ENCODE measurements around the gene TSSK3. TPM values are rescaled to one million over a fixed set of nuclear protein-coding genes. Genes with fewer than 3 reads are reported as not detected.

Gene TSSK3
- total RNA-seq, 4 donors from 2014 or later = 0.42 to 1.5 (median 0.84) TPM; not detected in 1

GRCh38 chr1:32334274-32334861 is 28.0 kb upstream of the TSSK3 start:
- intact Hi-C loops (cut with DNase I; ENCODE audit: low total_unique reads) = no loop called here
- WGBS, 2 donors = 67 to 84% methylated on average over 9 of the region's 9 CpGs
- DNase-seq (ENCODE audit: low spot score in 2 of 2) = no peak
- no peak for TF ChIP-seq CTCF (IDR thresholded peaks at IDR 0.05)
- TF ChIP-seq POLR2A (IDR thresholded peaks at IDR 0.05) = no peak
- no peak overlapping the region for H3K4me3 ChIP-seq (ENCODE audit: low read depth, poor library complexity, severe bottlenecking)

GRCh38 chr1:32334864-32335534 is 27.3 kb upstream of the TSSK3 start:
- TF ChIP-seq POLR2A (IDR thresholded peaks at IDR 0.05) = no peak
- TF ChIP-seq CTCF (IDR thresholded peaks at IDR 0.05) = no peak
- 5% methylated on average over 45 to 46 of the region's 46 CpGs for WGBS, 2 donors
- H3K4me3 ChIP-seq (ENCODE audit: low read depth, poor library complexity, severe bottlenecking) = peak overlapping the region; percentile 59
- DNase-seq (ENCODE audit: low spot score in 2 of 2) = no peak
- intact Hi-C loops (cut with DNase I; ENCODE audit: low total_unique reads) = no loop called here

- TF ChIP-seq CTCF (IDR thresholded peaks at IDR 0.05) (no peak), POLR2A (IDR thresholded peaks at IDR 0.05) (no peak)
- intact Hi-C loops (cut with DNase I; ENCODE audit: low total_unique reads) = no loop called here
- 0 to 2% methylated on average over 8 to 23 of the region's 34 CpGs for WGBS, 2 donors
- peak overlapping the region; percentile 59 for H3K4me3 ChIP-seq (ENCODE audit: low read depth, poor library complexity, severe bottlenecking)
- DNase-seq (ENCODE audit: low spot score in 2 of 2) = no peak
Measured at GRCh38 chr1:32335535-32335789, 26.9 kb upstream of the TSSK3 start.

- 4 to 7% methylated on average over 14 to 30 of the region's 95 CpGs for WGBS, 2 donors
- DNase-seq (ENCODE audit: low spot score in 2 of 2) = peak; percentile 54 to 95
- peak within 1 kb of the TSS; percentile 59 for H3K4me3 ChIP-seq (ENCODE audit: low read depth, poor library complexity, severe bottlenecking)
- intact Hi-C loops (cut with DNase I; ENCODE audit: low total_unique reads) = no loop called here
- TF ChIP-seq CTCF (IDR thresholded peaks at IDR 0.05) (no peak), POLR2A (IDR thresholded peaks at IDR 0.05) (peak in 1 of 2 donors; percentile 21)
Measured at GRCh38 chr1:32335790-32336590, 26.3 kb upstream of the TSSK3 start, which contains the start of gene MARCKSL1. Gene MARCKSL1 (minus strand): TSS chr1:32336233. CDS start chr1:32336033, 200 bp downstream.

DNA sequence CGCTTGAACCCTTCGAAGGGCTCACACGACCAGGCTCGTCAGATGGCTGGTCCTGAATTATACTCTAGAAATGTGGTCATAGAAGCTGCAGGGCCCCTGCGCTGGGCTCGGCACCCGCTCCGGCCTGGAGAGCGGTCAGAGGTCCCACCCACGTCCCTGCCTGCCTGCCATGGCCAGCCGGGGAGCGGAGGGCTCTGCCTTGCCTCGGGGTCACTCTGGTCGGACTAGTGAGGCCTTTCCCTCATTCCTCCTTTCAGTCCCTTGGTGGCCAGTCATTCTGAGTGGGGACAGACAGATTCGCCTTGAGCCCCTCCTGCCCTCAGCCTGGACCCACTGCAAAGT is 25.8 kb upstream of the TSSK3 start:
- DNase-seq (ENCODE audit: low spot score in 2 of 2) = no peak
- intact Hi-C loops (cut with DNase I; ENCODE audit: low total_unique reads) = no loop called here
- 26 to 37% methylated on average over 13 to 15 of the region's 15 CpGs for WGBS, 2 donors
- TF ChIP-seq POLR2A (IDR thresholded peaks at IDR 0.05) (no peak), CTCF (IDR thresholded peaks at IDR 0.05) (no peak)
- no peak overlapping the region for H3K4me3 ChIP-seq (ENCODE audit: low read depth, poor library complexity, severe bottlenecking)
